HG03565 (cell line): ENCODE data around the gene SPDYE3.
"Not testable (repeated sequence)": the region's sequence is repeated elsewhere in the genome, so short reads cannot be mapped to it uniquely, and the experiment has no call there.

Experiments
- ATAC-seq: cut with Tn5 transposase; IDR thresholded peaks from one replicate; pipeline ENCODE4 v1.9.1; 2021; ENCODE audit warnings: mild to moderate bottlenecking, moderate library complexity; ENCODE audit not compliant: unreplicated experiment

The SPDYE3 gene

GRCh38 chr7:100287191-100287969 is 20.1 kb upstream of the SPDYE3 start:
- ATAC-seq = not testable (repeated sequence)

DNA sequence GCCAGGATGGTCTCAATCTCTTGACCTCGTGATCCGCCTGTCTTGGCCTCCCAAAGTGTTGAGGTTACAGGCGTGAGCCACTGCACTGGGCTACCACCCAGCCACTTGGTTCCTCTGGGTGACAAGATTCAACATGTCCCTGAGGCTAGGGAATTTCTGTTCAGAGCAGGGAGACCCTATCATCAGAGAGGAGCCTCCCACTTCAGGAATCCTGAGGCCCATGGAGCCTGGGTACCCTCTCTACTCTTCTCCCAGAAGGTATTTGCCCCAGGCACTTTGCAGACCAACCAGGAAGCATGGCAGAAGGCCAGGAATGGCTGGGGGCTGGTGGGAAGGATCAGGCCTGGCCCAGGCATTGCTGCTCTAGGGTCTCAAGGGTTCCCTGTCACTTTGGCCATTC is 19.2 kb upstream of the SPDYE3 start:
- not testable (repeated sequence) for ATAC-seq

DNA sequence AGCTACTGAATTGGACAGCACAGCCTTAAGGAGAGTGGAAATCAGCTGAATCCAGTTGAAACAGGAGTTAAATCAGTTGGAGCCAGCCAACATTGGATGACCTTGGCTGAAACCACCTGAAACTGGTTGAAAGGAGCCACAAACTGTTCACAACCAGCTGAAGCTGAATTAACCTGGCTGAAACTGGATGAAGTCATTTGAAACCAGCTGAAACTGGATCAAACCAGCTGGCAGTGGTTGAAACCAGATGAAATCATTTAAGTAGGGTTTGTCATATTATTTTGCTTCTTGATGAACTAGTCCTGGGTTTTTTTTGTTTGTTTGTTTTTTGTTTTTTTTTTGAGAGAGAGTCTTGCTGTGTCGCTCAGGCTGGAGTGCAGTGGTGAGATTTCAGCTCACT is 15.3 kb upstream of the SPDYE3 start:
- ATAC-seq = not testable (repeated sequence)

GRCh38 chr7:100295269-100295668 is 12.2 kb upstream of the SPDYE3 start:
- ATAC-seq = not testable (repeated sequence)

DNA sequence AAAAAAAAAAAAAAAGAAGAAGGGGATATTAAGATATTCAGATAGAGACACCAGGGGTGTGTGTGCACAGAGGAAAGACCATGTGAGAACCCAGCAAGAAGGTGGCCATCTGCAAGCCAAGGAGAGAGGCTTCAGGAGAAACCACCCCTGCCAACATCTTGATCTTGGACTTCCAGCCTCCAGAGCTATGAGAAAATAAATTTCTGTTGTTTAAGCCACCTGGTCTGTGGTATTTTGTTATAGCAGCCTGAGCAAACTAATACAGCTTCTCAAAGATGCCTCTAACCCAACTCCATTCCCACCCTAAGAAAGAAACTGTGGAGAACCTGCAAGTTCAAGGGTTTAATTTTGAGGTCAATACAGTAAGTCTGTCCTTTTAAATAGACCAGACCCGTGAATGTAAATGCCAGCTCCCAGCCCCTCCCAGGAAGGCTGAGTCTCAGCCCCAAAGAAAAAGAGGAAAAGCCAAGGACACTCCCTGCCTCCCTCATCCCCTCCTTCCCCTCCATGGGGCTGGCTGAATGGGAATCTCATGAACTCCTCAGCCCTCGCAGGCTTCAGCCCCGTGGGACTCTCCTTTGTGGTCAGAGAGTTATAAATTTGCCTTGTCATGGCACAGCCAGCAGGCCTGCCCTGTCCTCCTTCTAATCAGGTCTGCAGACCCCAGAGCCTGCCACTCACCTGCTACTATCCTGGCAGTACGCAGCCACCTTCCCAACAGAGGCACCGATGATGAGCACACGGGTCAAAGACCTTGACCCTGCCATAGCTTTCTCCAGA is 9.5 kb upstream of the SPDYE3 start:
- ATAC-seq = not testable (repeated sequence)

GRCh38 chr7:100298632-100298895 is 8.9 kb upstream of the SPDYE3 start:
- ATAC-seq = not testable (repeated sequence)

GRCh38 chr7:100304526-100304925 is 3.0 kb upstream of the SPDYE3 start:
- not testable (repeated sequence) for ATAC-seq

- ATAC-seq = not testable (repeated sequence)
Observed at GRCh38 chr7:100318329-100318728, 10.8 kb downstream of the SPDYE3 start.

GRCh38 chr7:100321648-100322047 is 14.1 kb downstream of the SPDYE3 start:
- ATAC-seq = not testable (repeated sequence)

DNA sequence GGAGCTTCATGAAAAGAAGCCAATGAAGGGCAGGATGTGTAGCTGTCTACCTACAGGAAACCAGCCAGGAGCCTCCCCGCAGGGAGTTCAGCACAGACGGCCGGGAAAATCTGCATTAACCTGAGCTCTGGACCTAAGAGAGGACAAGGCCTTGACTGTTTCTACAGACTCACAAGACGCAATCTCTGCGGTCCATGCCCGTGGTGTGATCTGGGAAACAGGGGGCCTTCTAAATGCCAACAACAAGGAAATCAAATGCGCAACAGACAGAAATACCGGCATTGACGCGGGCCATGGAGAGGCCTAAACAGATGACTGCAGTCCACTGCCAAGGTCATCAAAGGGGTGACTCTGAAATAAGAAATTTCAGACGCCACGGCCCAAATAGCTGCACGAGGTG is 16.7 kb downstream of the SPDYE3 start:
- not testable (repeated sequence) for ATAC-seq

DNA sequence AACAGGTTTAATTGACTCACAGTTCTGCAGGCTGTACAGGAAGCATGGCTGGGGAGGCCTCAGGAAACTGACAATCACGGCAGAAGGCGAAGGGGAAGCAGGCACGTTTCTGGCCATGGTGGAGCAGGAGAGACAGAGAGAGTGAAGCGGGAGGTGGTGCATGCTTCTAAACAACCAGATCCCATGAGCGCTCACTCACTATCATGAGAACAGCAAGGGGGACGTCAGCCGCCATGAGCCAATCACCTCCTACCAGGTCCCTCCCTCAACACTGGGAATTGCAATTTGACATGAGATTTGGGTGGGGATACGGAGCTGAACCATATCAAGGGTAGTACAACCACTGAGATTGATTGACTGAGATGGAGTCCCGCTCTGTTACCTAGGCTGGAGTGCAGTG is 18.2 kb downstream of the SPDYE3 start:
- ATAC-seq = not testable (repeated sequence)

DNA sequence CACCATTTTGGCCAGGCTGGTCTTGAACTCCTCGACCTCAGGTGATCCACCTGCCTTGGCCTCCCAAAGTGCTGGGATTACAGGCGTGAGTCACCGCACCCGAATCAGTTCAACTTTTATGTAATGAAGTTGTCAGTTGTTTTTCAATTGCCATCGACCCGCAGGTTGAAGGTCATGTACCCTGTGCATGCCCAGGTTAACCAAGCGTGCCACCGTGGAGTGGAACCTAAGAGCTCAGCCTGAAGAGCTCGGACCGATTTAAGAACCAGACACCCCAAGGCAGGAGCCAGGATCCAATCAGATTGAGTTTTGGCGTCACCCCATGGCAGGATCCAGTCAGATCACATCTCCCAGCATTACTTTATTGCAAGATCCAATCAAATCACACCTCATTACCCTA is 19.4 kb downstream of the SPDYE3 start:
- not testable (repeated sequence) for ATAC-seq

DNA sequence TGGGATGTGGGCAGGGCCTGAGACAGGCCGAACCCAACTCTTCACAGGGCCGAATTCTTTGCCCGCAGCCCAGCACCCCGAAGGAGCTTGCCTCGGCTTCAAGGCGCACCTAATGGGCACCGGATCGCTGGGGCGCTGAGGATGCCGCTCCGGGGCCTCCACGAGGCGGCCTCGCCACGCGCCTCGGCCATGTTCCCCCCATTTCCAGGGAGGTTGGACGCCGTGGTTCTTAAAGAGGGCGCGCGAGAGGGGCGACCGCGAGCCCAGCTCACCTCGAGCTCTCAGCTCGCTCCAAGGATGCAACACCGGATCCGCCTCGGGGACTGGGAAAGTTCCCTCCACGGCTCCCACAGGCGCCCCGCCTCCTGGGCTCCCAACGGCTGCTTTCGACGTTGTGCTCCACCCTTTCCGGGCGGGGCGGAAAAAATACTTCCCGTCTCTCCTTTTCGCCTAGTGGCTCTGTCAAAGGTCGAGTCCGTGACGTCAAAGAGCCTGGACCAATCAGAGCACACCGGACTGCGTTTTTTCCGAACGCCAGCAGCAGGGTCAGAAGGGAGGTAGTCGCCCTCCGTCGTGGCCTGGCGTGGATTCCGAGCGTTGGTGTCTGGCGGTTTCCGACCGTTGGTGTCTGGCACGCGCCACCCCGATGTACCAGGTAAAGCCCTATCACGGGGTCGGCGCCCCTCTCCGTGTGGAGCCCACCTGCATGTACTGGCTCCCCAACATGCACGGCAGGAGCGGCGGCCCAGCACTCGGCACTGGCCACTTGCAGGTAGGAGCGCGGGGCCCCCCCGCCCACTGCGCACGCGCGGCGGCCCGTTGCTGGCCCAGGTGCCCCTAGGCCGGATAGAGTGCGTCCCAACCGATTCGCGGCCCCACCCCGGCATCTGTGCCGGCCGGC is 28.3 kb downstream of the SPDYE3 start:
- peak; percentile 80 for ATAC-seq

DNA sequence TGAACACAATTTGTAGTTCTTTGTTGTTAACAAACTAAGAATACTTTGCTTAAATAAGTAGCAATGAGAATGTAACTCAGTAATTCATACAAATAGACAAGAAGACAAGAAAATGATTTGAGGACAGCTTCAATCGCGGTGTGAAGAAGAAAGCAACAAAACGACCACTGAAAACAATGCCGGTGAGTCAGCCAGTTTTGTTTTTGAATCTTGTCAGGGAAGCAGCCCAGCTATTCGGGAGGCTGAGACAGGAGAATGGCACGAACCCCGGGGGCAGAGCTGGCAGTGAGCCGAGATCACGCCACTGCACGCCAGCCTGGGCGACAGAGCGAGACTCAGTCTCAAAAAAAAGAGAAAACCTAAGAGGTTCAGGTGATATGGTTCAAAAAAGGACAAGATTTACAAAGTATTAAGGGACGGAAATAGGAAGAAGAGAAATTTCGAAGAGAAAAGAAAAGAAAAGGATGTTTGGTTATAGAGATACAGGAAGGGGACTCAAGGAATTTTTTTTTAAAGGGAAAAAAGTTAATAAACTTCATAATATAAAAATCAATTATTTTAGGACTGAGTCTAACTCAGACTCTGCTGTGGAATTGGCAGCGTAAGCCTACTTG is 30.7 kb downstream of the SPDYE3 start:
- not testable (repeated sequence) for ATAC-seq

GRCh38 chr7:100341286-100341685 is 33.8 kb downstream of the SPDYE3 start:
- ATAC-seq = not testable (repeated sequence)

GRCh38 chr7:100342765-100343164 is 35.3 kb downstream of the SPDYE3 start:
- no peak for ATAC-seq

DNA sequence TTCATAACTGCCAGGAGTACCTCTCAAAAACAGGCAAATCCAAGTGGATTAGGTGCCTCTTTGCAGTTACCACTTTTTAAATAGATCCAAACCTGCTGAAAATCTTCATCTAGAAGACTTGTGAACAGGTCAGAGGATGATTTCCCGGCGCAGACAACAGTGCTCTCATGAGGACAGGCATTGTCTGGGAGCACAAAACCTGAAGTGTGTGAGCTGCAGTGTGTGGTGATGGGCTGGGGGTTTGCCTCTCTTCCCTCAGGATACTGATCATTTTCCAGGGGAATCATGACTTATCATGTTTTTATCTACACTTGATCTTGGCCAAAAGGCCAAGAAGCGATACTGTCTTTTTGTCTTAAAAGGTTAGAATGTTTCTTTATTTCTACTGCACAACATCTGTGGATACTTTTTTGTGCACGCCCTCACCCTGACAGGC is 36.6 kb downstream of the SPDYE3 start:
- ATAC-seq = not testable (repeated sequence)

- ATAC-seq = peak; percentile 49
Observed at GRCh38 chr7:100344560-100345287, 37.2 kb downstream of the SPDYE3 start.

DNA sequence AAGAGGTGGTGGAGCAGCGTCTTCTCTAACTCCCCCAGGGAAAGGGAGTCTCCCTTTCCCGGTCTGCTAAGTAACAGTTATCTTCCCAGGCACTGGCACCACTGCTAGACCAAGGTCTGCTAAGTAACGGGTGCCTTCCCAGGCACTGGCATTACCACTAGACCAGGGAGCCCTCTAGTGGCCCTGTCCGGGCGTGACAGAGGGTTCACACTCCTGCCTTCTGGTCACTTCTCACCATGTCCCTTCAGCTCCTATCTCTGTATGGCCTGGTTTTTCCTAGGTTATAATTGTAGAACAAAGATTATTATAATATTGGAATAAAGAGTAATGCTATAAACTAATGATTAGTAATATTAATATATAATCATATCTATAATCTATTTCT is 37.8 kb downstream of the SPDYE3 start:
- ATAC-seq = peak; percentile 25

- no peak for ATAC-seq
Observed at GRCh38 chr7:100346921-100347320, 39.4 kb downstream of the SPDYE3 start.
